CD8-positive, alpha-beta memory T cell (primary cell): ENCODE measurements around the gene NDUFB2. TPM values are rescaled to one million over a fixed set of nuclear protein-coding genes. Genes with fewer than 3 reads are reported as not detected.
A peak's percentile ranks its signal among the peaks of the same experiment; 100 is the strongest.
"Not testable (repeated sequence)": the region's sequence is repeated elsewhere in the genome, so short reads cannot be mapped to it uniquely, and the experiment has no call there.

Source experiments
- CTCF ChIA-PET: fragments of 350-600 bp; sonication (Branson Sonifier 250); formaldehyde crosslinking; loops from one replicate; lab custom pipeline; 2021; ENCODE audit warnings: antibody characterized with exemption; lab: Charles Lee
- POLR2A ChIA-PET: fragments of 350-600 bp; sonication (Branson Sonifier 250); formaldehyde crosslinking; loops from one replicate; lab custom pipeline; 2021; ENCODE audit warnings: antibody characterized with exemption; lab: Charles Lee
- DNase-seq, 5 donors: peaks; one replicate each; pipeline versions ENCODE4 v3.0.0 to v3.0.0-alpha.2; 2020 to 2022; ENCODE audit warnings: mixed read lengths in 1 of 5
- H3K27ac ChIP-seq: one replicate; pipeline ENCODE4 v1.7.0; 2013; ENCODE audit warnings: low read depth, mild to moderate bottlenecking, low read length, moderate library complexity
- H3K27me3 ChIP-seq: 2 replicates; pipeline ENCODE4 v1.7.0; 2013; ENCODE audit warnings: low read length, mild to moderate bottlenecking; ENCODE audit not compliant: insufficient read depth, poor library complexity, severe bottlenecking
- H3K36me3 ChIP-seq: 2 replicates; pipeline ENCODE4 v1.7.0; 2013; ENCODE audit warnings: mild to moderate bottlenecking, low read length, moderate library complexity; ENCODE audit not compliant: insufficient read depth
- H3K4me1 ChIP-seq: 2 replicates; pipeline ENCODE4 v1.7.0; 2013; ENCODE audit warnings: mild to moderate bottlenecking, low read length, moderate library complexity; ENCODE audit not compliant: insufficient read depth
- H3K4me3 ChIP-seq: 2 replicates; pipeline ENCODE4 v1.7.0; 2013; ENCODE audit warnings: mild to moderate bottlenecking, low read length
- H3K9me3 ChIP-seq: 2 replicates; pipeline ENCODE4 v1.7.0; 2013; ENCODE audit warnings: mild to moderate bottlenecking, low read length
- H3K27ac Mint-ChIP-seq, 8 donors: one replicate each; pipeline ENCODE4 v1.8.0; 2020 to 2021; ENCODE audit warnings: mixed read lengths in 8 of 8, mild to moderate bottlenecking in 6 of 8, inconsistent platforms in 3 of 8, moderate library complexity in 3 of 8
- H3K27me3 Mint-ChIP-seq, 2 donors: one replicate each; pipeline ENCODE4 v1.8.0; 2020 to 2021; ENCODE audit warnings: mixed read lengths in 2 of 2, mild to moderate bottlenecking in 1 of 2, moderate library complexity in 1 of 2
- H3K36me3 Mint-ChIP-seq, 3 donors: one replicate each; pipeline ENCODE4 v1.8.0; 2020 to 2021; ENCODE audit warnings: mixed read lengths in 3 of 3, inconsistent platforms in 1 of 3, mild to moderate bottlenecking in 1 of 3
- H3K4me1 Mint-ChIP-seq, 3 donors: one replicate each; pipeline ENCODE4 v1.8.0; 2020 to 2021; ENCODE audit warnings: mixed read lengths in 3 of 3, inconsistent platforms in 1 of 3, mild to moderate bottlenecking in 1 of 3
- H3K4me3 Mint-ChIP-seq, 7 donors: one replicate each; pipeline ENCODE4 v1.8.0; 2020 to 2021; ENCODE audit warnings: mixed read lengths in 7 of 7, mild to moderate bottlenecking in 6 of 7, moderate library complexity in 4 of 7, inconsistent platforms in 2 of 7
- H3K9me3 Mint-ChIP-seq, 5 donors: one replicate each; pipeline ENCODE4 v1.8.0; 2020 to 2022; ENCODE audit warnings: mixed read lengths in 5 of 5, mild to moderate bottlenecking in 3 of 5, moderate library complexity in 2 of 5, inconsistent platforms in 1 of 5
- polyA plus RNA-seq: library from polyadenylated mRNA; unstranded; fragments of 300-500 nt; fragmentation: Illumina TruSeq; gene quantifications from one replicate; pipeline ENCODE4 v1.2.3, GENCODE V29; 2021
- total RNA-seq, 2 experiments: library from RNA; stranded (reverse); gene quantifications; one replicate each; pipeline ENCODE4 v1.2.3, GENCODE V29; 2021

Gene NDUFB2
- total and polyA plus RNA-seq, 3 experiments from 2014 or later, result 209 to 464 (median 231) TPM

- Mint-ChIP-seq H3K27me3 (no peaks in the 10 kb centered on the region), H3K9me3 (no peaks in the 10 kb centered on the region), H3K4me3 (peak overlapping the region; percentile 82 to 94 (median 88)), H3K27ac (peak overlapping the region; percentile 71 to 97 (median 88)), H3K4me1 (peaks cover 29 to 48% (median 34%) of the 10 kb centered on the region in 3 donors), H3K36me3 (peaks cover 6 to 24% (median 6%) of the 10 kb centered on the region in 3 donors)
- Histone ChIP-seq H3K4me1 (peaks cover 32% of the 10 kb centered on the region), H3K4me3 (peak overlapping the region; percentile 82), H3K27me3 (no peaks in the 10 kb centered on the region), H3K27ac (peak overlapping the region; percentile 83), H3K9me3 (no peaks in the 10 kb centered on the region), H3K36me3 (no peaks in the 10 kb centered on the region)
- ChIA-PET CTCF (interaction anchor here (1.0 to 1.8 kb wide), 4 partner anchors 9 to 196 kb away, joined by 3 to 6 read pairs (median 4); no protein-coding TSS in a partner anchor), POLR2A (interaction anchor here (0.6 to 2.8 kb wide), 5 partner anchors 12 to 172 kb away, joined by 3 to 11 read pairs (median 4); partner anchors contain the start of gene NDUFB2)
- DNase-seq, result no peak
Measured at GRCh38 chr7:140673774-140674155, 22.7 kb upstream of the NDUFB2 start.

GRCh38 chr7:140674356-140674800, 22.1 kb upstream of the NDUFB2 start:
- CTCF ChIA-PET, result interaction anchor here (1.7 kb wide), 1 partner anchor 12 kb away, joined by 4 read pairs; no protein-coding TSS in a partner anchor
- Histone ChIP-seq H3K4me1 (peaks cover 32% of the 10 kb centered on the region), H3K4me3 (peak overlapping the region; percentile 82), H3K27me3 (no peaks in the 10 kb centered on the region), H3K36me3 (peaks cover 3% of the 10 kb centered on the region), H3K27ac (no peak overlapping the region), H3K9me3 (no peaks in the 10 kb centered on the region)
- POLR2A ChIA-PET, result interaction anchor here (2.8 kb wide), 1 partner anchor 22 kb away, joined by 11 read pairs; the partner anchor contains the start of gene NDUFB2
- H3K4me1 Mint-ChIP-seq, result peaks cover 29 to 48% (median 34%) of the 10 kb centered on the region in 3 donors
- no peaks in the 10 kb centered on the region for H3K9me3 Mint-ChIP-seq
- H3K4me3 Mint-ChIP-seq, result peak overlapping the region; percentile 67 to 91 (median 85)
- no peak for DNase-seq
- no peaks in the 10 kb centered on the region for H3K27me3 Mint-ChIP-seq
- peak overlapping the region; percentile 29 to 95 (median 80) for H3K27ac Mint-ChIP-seq
- H3K36me3 Mint-ChIP-seq, result peaks cover 6 to 30% (median 9%) of the 10 kb centered on the region in 3 donors

GRCh38 chr7:140674899-140675701, 21.4 kb upstream of the NDUFB2 start:
- ChIA-PET CTCF (interaction anchor here (0.8 to 1.7 kb wide), 2 partner anchors 11 to 194 kb away, joined by 4 read pairs; no protein-coding TSS in a partner anchor), POLR2A (interaction anchor here (0.8 to 2.8 kb wide), 2 partner anchors 21 kb away, joined by 3 to 11 read pairs; partner anchors contain the start of gene NDUFB2)
- H3K27ac ChIP-seq, result no peak overlapping the region

GRCh38 chr7:140675726-140676125, 20.8 kb upstream of the NDUFB2 start:
- Mint-ChIP-seq H3K27me3 (no peaks in the 10 kb centered on the region), H3K9me3 (no peaks in the 10 kb centered on the region), H3K4me1 (peaks cover 29 to 48% (median 34%) of the 10 kb centered on the region in 3 donors), H3K4me3 (peak overlapping the region in 3 of 7 donors; percentile 13 to 51 (median 24)), H3K27ac (peak overlapping the region in 2 of 8 donors; percentile 34 to 43), H3K36me3 (peaks cover 6 to 42% (median 10%) of the 10 kb centered on the region in 3 donors)
- H3K4me3 ChIP-seq, result no peak overlapping the region
- DNase-seq, result no peak
- no peaks in the 10 kb centered on the region for H3K27me3 ChIP-seq
- H3K27ac ChIP-seq, result no peak overlapping the region
- ChIA-PET CTCF (interaction anchor here (0.8 to 1.7 kb wide), 2 partner anchors 11 to 195 kb away, joined by 4 read pairs; no protein-coding TSS in a partner anchor), POLR2A (interaction anchor here (0.8 kb wide), 1 partner anchor 20 kb away, joined by 3 read pairs; no protein-coding TSS in a partner anchor)
- peaks cover 32% of the 10 kb centered on the region for H3K4me1 ChIP-seq
- H3K36me3 ChIP-seq, result peaks cover 3% of the 10 kb centered on the region
- no peaks in the 10 kb centered on the region for H3K9me3 ChIP-seq

More at GRCh38 chr7:140674899-140675701, 21.4 kb upstream of the NDUFB2 start:
- Histone ChIP-seq H3K4me3 (no peak overlapping the region), H3K27me3 (no peaks in the 10 kb centered on the region), H3K36me3 (peaks cover 3% of the 10 kb centered on the region), H3K9me3 (no peaks in the 10 kb centered on the region), H3K4me1 (peaks cover 32% of the 10 kb centered on the region)
- no peaks in the 10 kb centered on the region for H3K9me3 Mint-ChIP-seq
- H3K4me1 Mint-ChIP-seq, result peaks cover 29 to 48% (median 34%) of the 10 kb centered on the region in 3 donors
- no peaks in the 10 kb centered on the region for H3K27me3 Mint-ChIP-seq
- H3K27ac Mint-ChIP-seq, result peak overlapping the region in 6 of 8 donors; percentile 11 to 75 (median 67)
- no peak for DNase-seq
- H3K36me3 Mint-ChIP-seq, result peaks cover 6 to 36% (median 9%) of the 10 kb centered on the region in 3 donors
- H3K4me3 Mint-ChIP-seq, result peak overlapping the region; percentile 54 to 91 (median 84)

- H3K36me3 Mint-ChIP-seq, result peaks cover 6 to 48% (median 14%) of the 10 kb centered on the region in 3 donors
- peaks cover 32% of the 10 kb centered on the region for H3K4me1 ChIP-seq
- H3K4me3 Mint-ChIP-seq, result peak overlapping the region in 2 of 7 donors; percentile 13 to 31
- peak overlapping the region in 3 of 8 donors; percentile 2 to 59 (median 34) for H3K27ac Mint-ChIP-seq
- H3K4me3 ChIP-seq, result no peak overlapping the region
- ChIA-PET CTCF (no interaction called here), POLR2A (no interaction called here)
- no peaks in the 10 kb centered on the region for H3K27me3 Mint-ChIP-seq
- no peak overlapping the region for H3K27ac ChIP-seq
- H3K4me1 Mint-ChIP-seq, result peaks cover 29 to 48% (median 34%) of the 10 kb centered on the region in 3 donors
- H3K36me3 ChIP-seq, result peaks cover 3% of the 10 kb centered on the region
- no peak for DNase-seq
- H3K9me3 Mint-ChIP-seq, result no peaks in the 10 kb centered on the region
- no peaks in the 10 kb centered on the region for H3K9me3 ChIP-seq
- no peaks in the 10 kb centered on the region for H3K27me3 ChIP-seq
Measured at GRCh38 chr7:140676306-140676705, 20.2 kb upstream of the NDUFB2 start.

GRCh38 chr7:140676956-140677355, 19.6 kb upstream of the NDUFB2 start:
- H3K27me3 Mint-ChIP-seq, H3K27ac ChIP-seq, DNase-seq, H3K9me3 ChIP-seq, H3K9me3 Mint-ChIP-seq, CTCF ChIA-PET, H3K36me3 ChIP-seq, POLR2A ChIA-PET, H3K27me3 ChIP-seq, H3K4me3 ChIP-seq: not testable (repeated sequence)
- H3K4me1 ChIP-seq, result peaks cover 32% of the 10 kb centered on the region
- H3K27ac Mint-ChIP-seq, result peak overlapping the region in 1 of 8 donors; percentile 34
- H3K4me3 Mint-ChIP-seq, result peak overlapping the region in 1 of 7 donors; percentile 11
- H3K4me1 Mint-ChIP-seq, result peaks cover 29 to 47% (median 34%) of the 10 kb centered on the region in 3 donors
- peaks cover 7 to 51% (median 14%) of the 10 kb centered on the region in 3 donors for H3K36me3 Mint-ChIP-seq

GRCh38 chr7:140677496-140677895, 19.0 kb upstream of the NDUFB2 start:
- Mint-ChIP-seq H3K4me3 (no peak overlapping the region), H3K27me3 (no peaks in the 10 kb centered on the region), H3K36me3 (peaks cover 10 to 55% (median 15%) of the 10 kb centered on the region in 3 donors), H3K4me1 (peaks cover 24 to 41% (median 28%) of the 10 kb centered on the region in 3 donors), H3K27ac (no peak overlapping the region), H3K9me3 (no peaks in the 10 kb centered on the region)
- DNase-seq, result no peak
- Histone ChIP-seq H3K4me3 (no peak overlapping the region), H3K36me3 (peaks cover 3% of the 10 kb centered on the region), H3K4me1 (peaks cover 27% of the 10 kb centered on the region), H3K27me3 (no peaks in the 10 kb centered on the region), H3K27ac (no peak overlapping the region), H3K9me3 (no peaks in the 10 kb centered on the region)
- ChIA-PET CTCF (no interaction called here), POLR2A (no interaction called here)
